Body of pancreas (tissue), 4 donors: Measurements from ENCODE around the gene C1QTNF9B. TPM values are rescaled to one million over a fixed set of nuclear protein-coding genes. Genes with fewer than 3 reads are reported as not detected.
"Not testable (repeated sequence)": the region's sequence is repeated elsewhere in the genome, so short reads cannot be mapped to it uniquely, and the experiment has no call there.

Experiments
- ATAC-seq: fragments of 150-250 bp; one replicate; pipeline ENCODE4 v1.9.1; 2016
- DNase-seq, 4 donors: peaks; one replicate each; pipeline ENCODE4 v3.0.0-alpha.2; 2019
- H3K27ac ChIP-seq, 4 donors: fragments of 200-600 bp; sonication (generic); 1 replicate in 3 of 4; 2 replicates in 1 of 4; pipeline versions ENCODE4 v1.5.1 to v1.6.1; 2016 to 2019; ENCODE audit warnings: mild to moderate bottlenecking in 1 of 4, mixed read lengths in 1 of 4, moderate library complexity in 1 of 4
- H3K27me3 ChIP-seq, 2 donors: fragments of 200-600 bp; sonication (generic); one replicate each; pipeline ENCODE4 v1.6.0; 2016; ENCODE audit warnings: mild to moderate bottlenecking in 1 of 2
- H3K36me3 ChIP-seq, 2 donors: fragments of 200-600 bp; sonication (generic); replicated peaks in 1 of 2; 2 replicates each; pipeline ENCODE4 v1.5.1; 2016; ENCODE audit warnings: low read depth in 2 of 2; ENCODE audit not compliant: insufficient read depth in 1 of 2
- H3K4me1 ChIP-seq: fragments of 200-600 bp; sonication (generic); one replicate; pipeline ENCODE4 v1.6.0; 2016
- H3K4me3 ChIP-seq, 2 donors: fragments of 200-600 bp; sonication (generic); 1 replicate in 1 of 2; 2 replicates in 1 of 2; pipeline ENCODE4 v1.5.1; 2016 to 2019
- H3K9me3 ChIP-seq, 3 donors: fragments of 200-600 bp; sonication (generic); 1 replicate in 2 of 3; 2 replicates in 1 of 3; pipeline ENCODE4 v1.5.1; 2016
- POLR2A ChIP-seq, 3 donors: fragments of 450-650 bp; IDR thresholded peaks; one replicate each; pipeline ENCODE4 v1.6.1; 2016; ENCODE audit warnings: antibody characterized with exemption in 3 of 3, mild to moderate bottlenecking in 2 of 3
- WGBS, 2 donors: methylation state at CpG; one replicate each; pipeline ENCODE4 v1.1.5; 2017; 5-methylcytosine and 5-hydroxymethylcytosine counted together
- intact Hi-C: fragments of 100-400 bp; cut with DNase I; formaldehyde crosslinking; loops from one replicate; pipeline ENCODE4 v1.15.1; 2023
- total RNA-seq, 2 donors: library from RNA; depleted of rRNA; stranded (reverse); fragments of >200 nt; gene quantifications; one replicate each; pipeline ENCODE4 v1.1.0, GENCODE V29; 2016
- TF ChIP-seq, protein P1 (sequence below), 7 experiments: fragments of 450-650 bp in 4 of 7; fragments of 200-600 bp in 3 of 7; sonication (generic) in 3 of 7; IDR thresholded peaks; one replicate each; pipeline ENCODE4 v1.5.1; 2016 to 2019; ENCODE audit warnings: antibody characterized with exemption in 7 of 7

The C1QTNF9B gene
- total RNA-seq, 2 donors from 2014 or later = not detected

GRCh38 chr13:23899555-23899954, 2.3 kb upstream of the C1QTNF9B start:
- Histone ChIP-seq H3K9me3 (no peaks in the 10 kb centered on the region), H3K4me3 (no peak overlapping the region), H3K27me3 (peaks cover 0 to 12% of the 10 kb centered on the region in 2 donors), H3K36me3 (no peaks in the 10 kb centered on the region), H3K4me1 (peaks cover 9% of the 10 kb centered on the region), H3K27ac (no peak overlapping the region)
- WGBS, 2 donors = 16 to 22% methylated on average over 4 of the region's 4 CpGs
- no peak for TF ChIP-seq POLR2A (IDR thresholded peaks at IDR 0.05)
- TF ChIP-seq, protein P1, sequence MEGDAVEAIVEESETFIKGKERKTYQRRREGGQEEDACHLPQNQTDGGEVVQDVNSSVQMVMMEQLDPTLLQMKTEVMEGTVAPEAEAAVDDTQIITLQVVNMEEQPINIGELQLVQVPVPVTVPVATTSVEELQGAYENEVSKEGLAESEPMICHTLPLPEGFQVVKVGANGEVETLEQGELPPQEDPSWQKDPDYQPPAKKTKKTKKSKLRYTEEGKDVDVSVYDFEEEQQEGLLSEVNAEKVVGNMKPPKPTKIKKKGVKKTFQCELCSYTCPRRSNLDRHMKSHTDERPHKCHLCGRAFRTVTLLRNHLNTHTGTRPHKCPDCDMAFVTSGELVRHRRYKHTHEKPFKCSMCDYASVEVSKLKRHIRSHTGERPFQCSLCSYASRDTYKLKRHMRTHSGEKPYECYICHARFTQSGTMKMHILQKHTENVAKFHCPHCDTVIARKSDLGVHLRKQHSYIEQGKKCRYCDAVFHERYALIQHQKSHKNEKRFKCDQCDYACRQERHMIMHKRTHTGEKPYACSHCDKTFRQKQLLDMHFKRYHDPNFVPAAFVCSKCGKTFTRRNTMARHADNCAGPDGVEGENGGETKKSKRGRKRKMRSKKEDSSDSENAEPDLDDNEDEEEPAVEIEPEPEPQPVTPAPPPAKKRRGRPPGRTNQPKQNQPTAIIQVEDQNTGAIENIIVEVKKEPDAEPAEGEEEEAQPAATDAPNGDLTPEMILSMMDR (IDR thresholded peaks at IDR 0.05) = peak in 6 of 7 experiments; percentile 24 to 72 (median 40)
- intact Hi-C loops = no loop called here
- peak; percentile 64 for ATAC-seq
- DNase-seq = peak in 2 of 4 donors; percentile 25 to 48

DNA sequence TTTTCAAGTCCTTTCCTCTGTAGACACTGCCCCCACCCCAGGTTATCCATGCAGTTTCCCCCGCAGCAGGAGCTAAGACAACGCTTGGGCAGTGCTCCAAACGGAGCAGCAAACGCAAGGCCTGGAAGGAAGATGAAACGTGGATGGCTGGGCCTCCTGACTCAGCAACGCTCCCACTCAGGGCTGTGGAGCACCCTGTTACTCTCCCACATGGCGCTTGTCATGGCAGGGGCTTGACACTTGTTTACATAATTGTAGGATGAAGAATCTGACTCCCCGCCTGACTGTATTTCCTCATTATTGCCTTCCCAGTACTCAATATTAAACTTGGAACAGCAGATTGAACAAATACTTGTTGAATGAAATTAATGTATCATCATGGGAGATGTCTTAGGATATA, 799 bp upstream of the C1QTNF9B start:
- TF ChIP-seq, protein P1 (IDR thresholded peaks at IDR 0.05) = no peak
- TF ChIP-seq POLR2A (IDR thresholded peaks at IDR 0.05) = no peak
- ATAC-seq = no peak
- peak in 1 of 4 donors; percentile 19 for DNase-seq
- intact Hi-C loops = no loop called here
- peaks cover 0 to 5% of the 10 kb centered on the region in 2 donors for H3K27me3 ChIP-seq
- H3K4me3 ChIP-seq = no peak overlapping the region
- 64 to 80% methylated on average over 8 of the region's 8 CpGs for WGBS, 2 donors
- H3K27ac ChIP-seq = no peak overlapping the region
- no peaks in the 10 kb centered on the region for H3K36me3 ChIP-seq
- no peaks in the 10 kb centered on the region for H3K9me3 ChIP-seq
- H3K4me1 ChIP-seq = peaks cover 2% of the 10 kb centered on the region

DNA sequence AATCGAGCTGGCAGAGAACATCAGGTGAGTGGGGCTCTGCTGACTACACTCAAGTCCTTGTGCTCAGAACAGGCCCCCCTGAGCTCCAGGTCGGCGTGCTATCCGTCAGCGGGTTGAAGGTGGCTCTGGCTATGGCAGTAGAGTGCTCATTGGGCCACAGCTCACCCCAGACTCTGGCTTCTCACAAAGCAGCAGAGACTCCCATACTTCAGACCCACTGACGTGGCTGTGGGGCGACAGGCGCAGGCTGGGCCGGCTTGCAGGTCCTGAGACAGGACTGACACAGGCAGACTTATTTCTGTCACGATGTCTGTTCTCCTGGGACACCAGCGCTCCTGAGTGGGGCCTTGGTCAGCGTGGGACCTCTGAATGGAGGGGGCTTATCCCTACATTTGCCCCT, 2.6 kb downstream of the C1QTNF9B start:
- intact Hi-C loops, DNase-seq, H3K4me3 ChIP-seq, H3K9me3 ChIP-seq, H3K36me3 ChIP-seq, H3K27ac ChIP-seq, ATAC-seq, H3K4me1 ChIP-seq, H3K27me3 ChIP-seq: not testable (repeated sequence)
- WGBS, 2 donors = 64 to 76% methylated on average over 7 to 8 of the region's 12 CpGs

- H3K4me3 ChIP-seq, ATAC-seq, H3K36me3 ChIP-seq, DNase-seq, H3K27me3 ChIP-seq, H3K9me3 ChIP-seq, H3K4me1 ChIP-seq, intact Hi-C loops, H3K27ac ChIP-seq: not testable (repeated sequence)
- 55 to 65% methylated on average over 2 to 3 of the region's 4 CpGs for WGBS, 2 donors
Observed at GRCh38 chr13:23893791-23894190, 3.5 kb downstream of the C1QTNF9B start.

GRCh38 chr13:23889615-23890607, 7.4 kb downstream of the C1QTNF9B start:
- no peak for DNase-seq
- H3K27ac ChIP-seq = peak overlapping the region; percentile 63 to 94 (median 86)
- peaks cover 10% of the 10 kb centered on the region for H3K4me1 ChIP-seq
- TF ChIP-seq, protein P1 (IDR thresholded peaks at IDR 0.05) = peak in 2 of 7 experiments; percentile 1 to 4
- no peak for TF ChIP-seq POLR2A (IDR thresholded peaks at IDR 0.05)
- intact Hi-C loops = no loop called here
- no peaks in the 10 kb centered on the region for H3K9me3 ChIP-seq
- peaks cover 0 to 3% of the 10 kb centered on the region in 2 donors for H3K36me3 ChIP-seq
- no peak overlapping the region for H3K4me3 ChIP-seq
- 32 to 33% methylated on average over 15 of the region's 15 CpGs for WGBS, 2 donors
- ATAC-seq = peak; percentile 3
- H3K27me3 ChIP-seq = no peaks in the 10 kb centered on the region
